Measurements from ENCODE around the gene GET3. TPM values are rescaled to one million over a fixed set of nuclear protein-coding genes. Genes with fewer than 3 reads are reported as not detected.

GET3 gene
- total and polyA plus RNA-seq, 2 of the 13 experiments (the other 11 are each of a cell fraction or from before 2014, with no cell fraction given), result 57.7 to 59.4 TPM

DNA sequence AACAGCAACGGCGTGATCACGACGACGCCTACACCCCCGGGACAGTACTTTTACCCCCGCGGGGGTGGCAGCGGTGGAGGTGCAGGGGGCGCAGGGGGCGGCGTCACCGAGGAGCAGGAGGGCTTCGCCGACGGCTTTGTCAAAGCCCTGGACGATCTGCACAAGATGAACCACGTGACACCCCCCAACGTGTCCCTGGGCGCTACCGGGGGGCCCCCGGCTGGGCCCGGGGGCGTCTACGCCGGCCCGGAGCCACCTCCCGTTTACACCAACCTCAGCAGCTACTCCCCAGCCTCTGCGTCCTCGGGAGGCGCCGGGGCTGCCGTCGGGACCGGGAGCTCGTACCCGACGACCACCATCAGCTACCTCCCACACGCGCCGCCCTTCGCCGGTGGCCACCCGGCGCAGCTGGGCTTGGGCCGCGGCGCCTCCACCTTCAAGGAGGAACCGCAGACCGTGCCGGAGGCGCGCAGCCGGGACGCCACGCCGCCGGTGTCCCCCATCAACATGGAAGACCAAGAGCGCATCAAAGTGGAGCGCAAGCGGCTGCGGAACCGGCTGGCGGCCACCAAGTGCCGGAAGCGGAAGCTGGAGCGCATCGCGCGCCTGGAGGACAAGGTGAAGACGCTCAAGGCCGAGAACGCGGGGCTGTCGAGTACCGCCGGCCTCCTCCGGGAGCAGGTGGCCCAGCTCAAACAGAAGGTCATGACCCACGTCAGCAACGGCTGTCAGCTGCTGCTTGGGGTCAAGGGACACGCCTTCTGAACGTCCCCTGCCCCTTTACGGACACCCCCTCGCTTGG lies 55.0 kb downstream of the GET3 start:
- Histone ChIP-seq H3K9me3 (ENCODE audit: low read length) (no peaks in the 10 kb centered on the region), H3K4me1 (ENCODE audit: insufficient read depth, low read length) (peaks cover 54% of the 10 kb centered on the region), H3K79me2 (ENCODE audit: insufficient read depth, low read length) (peaks cover 8% of the 10 kb centered on the region), H2AFZ (ENCODE audit: low read length) (no peak overlapping the region), H4K20me1 (ENCODE audit: insufficient read depth, low read length) (no peaks in the 10 kb centered on the region), H3K27me3 (ENCODE audit: control insufficient read depth in 1 of 2, insufficient read depth in 2 of 2, low read length in 2 of 2) (no peaks in the 10 kb centered on the region), H3K9ac (ENCODE audit: insufficient read depth, low read depth, low read length) (peak overlapping the region; percentile 89), H3K4me2 (ENCODE audit: low read depth, low read length) (peak overlapping the region; percentile 99), H3K4me3 (replicated peaks in 1 of 3; ENCODE audit: insufficient read depth in 1 of 3, low read depth in 2 of 3, low read length in 3 of 3) (peak overlapping the region; percentile 77 to 87 (median 78)), H3K36me3 (replicated peaks in 1 of 2; ENCODE audit: control insufficient read depth in 1 of 2, insufficient read depth in 2 of 2, low read length in 2 of 2) (0 out of 5 replicates have a peak, but pooled peaks cover 0 to 1% of the 10 kb centered on the region in 2 experiments), H3K27ac (ENCODE audit: extremely low read length, insufficient read depth, low read length) (peak overlapping the region; percentile 81)
- intact Hi-C loops (cut with micrococcal nuclease; ENCODE audit: unreplicated experiment), result no loop called here
- POLR2A ChIA-PET, result interaction anchor here (0.8 to 3.9 kb wide), 15 partner anchors 9 to 123 kb away, joined by 3 to 124 read pairs (median 14); partner anchors contain the start of genes DHPS, GCDH, GET3 and HOOK2
- in situ Hi-C loops (cut with HindIII; ENCODE audit: extremely low pct_ligation_motif_present, low pct_unique_long_range_greater_than_20kb), result no loop called here
- BruUV-seq (replicated peaks), result no TSS peak
- CTCF ChIA-PET (ENCODE audit: low intra/inter-chr PET ratio, low total read pairs), result interaction anchor here (0.7 kb wide), 1 partner anchor 14 kb away, joined by 3 read pairs; no protein-coding TSS in a partner anchor
- FAIRE-seq (no peak), ATAC-seq (no peak; the same call in 2 of the 3 replicates), DNase-seq (ENCODE audit: low spot score) (peak; percentile 46)
- WGBS (ENCODE audit: low lambda C conversion rate), result 1% methylated on average over 15 of the region's 84 CpGs
- peak; percentile 81 for TF ChIP-seq ELF1 (CRISPR knock-in tag; IDR thresholded peaks at IDR 0.05)
- no peak for TF ChIP-seq RFX5 (IDR thresholded peaks at IDR 0.05; ENCODE audit: low read depth, low read length)
- peak; percentile 58 for TF ChIP-seq HNRNPLL (IDR thresholded peaks at IDR 0.05; ENCODE audit: low read depth, low read length, poor library complexity, severe bottlenecking)
- TF ChIP-seq, protein P1, sequence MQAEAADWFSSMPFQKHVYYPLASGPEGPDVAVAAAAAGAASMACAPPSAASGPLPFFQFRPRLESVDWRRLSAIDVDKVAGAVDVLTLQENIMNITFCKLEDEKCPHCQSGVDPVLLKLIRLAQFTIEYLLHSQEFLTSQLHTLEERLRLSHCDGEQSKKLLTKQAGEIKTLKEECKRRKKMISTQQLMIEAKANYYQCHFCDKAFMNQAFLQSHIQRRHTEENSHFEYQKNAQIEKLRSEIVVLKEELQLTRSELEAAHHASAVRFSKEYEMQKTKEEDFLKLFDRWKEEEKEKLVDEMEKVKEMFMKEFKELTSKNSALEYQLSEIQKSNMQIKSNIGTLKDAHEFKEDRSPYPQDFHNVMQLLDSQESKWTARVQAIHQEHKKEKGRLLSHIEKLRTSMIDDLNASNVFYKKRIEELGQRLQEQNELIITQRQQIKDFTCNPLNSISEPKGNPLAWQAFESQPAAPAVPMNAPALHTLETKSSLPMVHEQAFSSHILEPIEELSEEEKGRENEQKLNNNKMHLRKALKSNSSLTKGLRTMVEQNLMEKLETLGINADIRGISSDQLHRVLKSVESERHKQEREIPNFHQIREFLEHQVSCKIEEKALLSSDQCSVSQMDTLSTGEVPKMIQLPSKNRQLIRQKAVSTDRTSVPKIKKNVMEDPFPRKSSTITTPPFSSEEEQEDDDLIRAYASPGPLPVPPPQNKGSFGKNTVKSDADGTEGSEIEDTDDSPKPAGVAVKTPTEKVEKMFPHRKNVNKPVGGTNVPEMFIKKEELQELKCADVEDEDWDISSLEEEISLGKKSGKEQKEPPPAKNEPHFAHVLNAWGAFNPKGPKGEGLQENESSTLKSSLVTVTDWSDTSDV (CRISPR knock-in tag; IDR thresholded peaks at IDR 0.05), result 0 out of 2 replicates have a peak, but pooled peaks have one; percentile 46
- TF ChIP-seq RBM39 (IDR thresholded peaks at IDR 0.05; ENCODE audit: low read depth, low read length, poor library complexity, severe bottlenecking), result peak; percentile 89
- TF ChIP-seq ZFP90 (CRISPR knock-in tag; IDR thresholded peaks at IDR 0.05; ENCODE audit: borderline replicate concordance), result peak; percentile 56
- TF ChIP-seq MED13 (CRISPR knock-in tag; IDR thresholded peaks at IDR 0.05), result no peak
- no peak for TF ChIP-seq RFX3 (CRISPR knock-in tag; IDR thresholded peaks at IDR 0.05)
- no peak for TF ChIP-seq ZNF335 (CRISPR knock-in tag; IDR thresholded peaks at IDR 0.05)
- TF ChIP-seq PATZ1 (CRISPR knock-in tag; IDR thresholded peaks at IDR 0.05), result peak; percentile 49
- TF ChIP-seq NFE2 (CRISPR knock-in tag; IDR thresholded peaks at IDR 0.05), result no peak
- TF ChIP-seq ZNF414 (CRISPR knock-in tag; IDR thresholded peaks at IDR 0.05), result no peak
- no peak for TF ChIP-seq ZNF326 (CRISPR knock-in tag; IDR thresholded peaks at IDR 0.05; ENCODE audit: borderline replicate concordance)
- no peak for TF ChIP-seq FOXM1 (CRISPR knock-in tag; IDR thresholded peaks at IDR 0.05)
- TF ChIP-seq ZSCAN29 (CRISPR knock-in tag; conservative IDR thresholded peaks at IDR 0.05), result no peak
- TF ChIP-seq TEAD2 (CRISPR knock-in tag; IDR thresholded peaks at IDR 0.05), result no peak

Data from HepG2 (cell line).